Keratinocyte (primary cell): Measurements from ENCODE around the gene ATF2.

Source experiments
- CTCF ChIP-seq, 3 experiments: IDR thresholded peaks in 1 of 3; conservative IDR thresholded peaks in 1 of 3; optimal IDR thresholded peaks in 1 of 3; 2 replicates in 2 of 3; 3 replicates in 1 of 3; pipeline versions ENCODE3 to v1.5.1; 2011; ENCODE audit warnings: low read length in 3 of 3, mild to moderate bottlenecking in 3 of 3, moderate library complexity in 2 of 3, control low read depth in 1 of 3, inconsistent platforms in 1 of 3; ENCODE audit not compliant: insufficient read depth in 2 of 3; ENCODE audit errors: extremely low read depth in 1 of 3
- EZH2 ChIP-seq: IDR thresholded peaks from one replicate; pipeline ENCODE4 v1.6.1; 2012; ENCODE audit warnings: inconsistent platforms, mild to moderate bottlenecking, low read length, moderate library complexity

- TF ChIP-seq CTCF (optimal IDR thresholded peaks at IDR 0.05 in 1 of 3, IDR thresholded peaks at IDR 0.05 in 1 of 3, conservative IDR thresholded peaks at IDR 0.05 in 1 of 3; ENCODE audit: extremely low read depth in 1 of 3, insufficient read depth in 2 of 3, low read length in 3 of 3) = no peak
- TF ChIP-seq EZH2 = no peak
Observed at GRCh38 chr2:175048275-175048674, 119.7 kb downstream of the ATF2 start.
